Right lobe of liver (tissue), 6 donors: ENCODE data around the gene ZNF865. TPM values are rescaled to one million over a fixed set of nuclear protein-coding genes. Genes with fewer than 3 reads are reported as not detected.
A peak's percentile ranks its signal among the peaks of the same experiment; 100 is the strongest.
"Not testable (repeated sequence)": the region's sequence is repeated elsewhere in the genome, so short reads cannot be mapped to it uniquely, and the experiment has no call there.

ENCODE experiments used
- ATAC-seq, 4 donors: fragments of 200-7000 bp; cut with Tn5 transposase; one replicate each; pipeline ENCODE4 v1.9.1; 2020; ENCODE audit warnings: mild to moderate bottlenecking in 4 of 4, moderate library complexity in 4 of 4
- DNase-seq, 3 donors: peaks; one replicate each; pipeline ENCODE4 v3.0.0-alpha.2; 2020
- H3K27ac ChIP-seq, 3 donors: fragments of 200-600 bp; one replicate each; pipeline ENCODE4 v1.8.0; 2022
- H3K27me3 ChIP-seq, 2 donors: fragments of 200-600 bp; one replicate each; pipeline ENCODE4 v1.8.0; 2022
- H3K36me3 ChIP-seq, 4 donors: fragments of 200-600 bp; sonication (generic) in 1 of 4; one replicate each; pipeline versions ENCODE4 v1.5.1 to v1.8.0; 2017 to 2022; ENCODE audit warnings: control low read depth in 1 of 4
- H3K4me1 ChIP-seq, 4 donors: fragments of 200-600 bp; sonication (generic) in 1 of 4; one replicate each; pipeline versions ENCODE4 v1.5.1 to v1.8.0; 2017 to 2022; ENCODE audit warnings: control low read depth in 1 of 4
- H3K4me3 ChIP-seq, 3 donors: fragments of 200-600 bp; one replicate each; pipeline ENCODE4 v1.8.0; 2022
- H3K9me3 ChIP-seq, 4 donors: fragments of 200-600 bp; sonication (generic) in 1 of 4; one replicate each; pipeline versions ENCODE4 v1.5.1 to v1.8.0; 2017 to 2022; ENCODE audit warnings: control low read depth in 1 of 4
- POLR2A ChIP-seq: fragments of 450-650 bp; IDR thresholded peaks from one replicate; pipeline ENCODE4 v1.6.1; 2017; ENCODE audit warnings: antibody characterized with exemption, mild to moderate bottlenecking
- WGBS: methylation state at CpG from one replicate; pipeline ENCODE4 v1.1.6; 2018; ENCODE audit warnings: low coverage, low lambda C conversion rate; ENCODE audit not compliant: insufficient coverage; ENCODE audit errors: missing lambda C conversion rate; 5-methylcytosine and 5-hydroxymethylcytosine counted together
- intact Hi-C, 2 donors: fragments of 100-400 bp; cut with DNase I; formaldehyde crosslinking; loops; one replicate each; pipeline versions ENCODE4 v1.11.2 to v1.14.1; 2022
- total RNA-seq, 6 experiments: library from RNA; depleted of rRNA in 2 of 6; stranded (reverse); fragments of >200 nt in 2 of 6; fragmentation: NEBNext Ultra II Directional in 3 of 6; extraction: Animal tissue kit (Norgen Biotek cat#: 25700) in 3 of 6; gene quantifications; one replicate each; pipeline versions ENCODE4 v1.1.0 to v1.2.4, GENCODE V29; 2016 to 2023
- TF ChIP-seq, protein P1 (sequence below), 4 donors: fragments of 200-600 bp in 3 of 4; fragments of 450-650 bp in 1 of 4; IDR thresholded peaks; one replicate each; pipeline versions ENCODE4 v1.5.1 to v1.8.0; 2016 to 2022; ENCODE audit warnings: antibody characterized with exemption in 4 of 4, mild to moderate bottlenecking in 2 of 4
- donor health status: DM: no; HTN: yes; CAD: no.
- donor health status: DM: no; HTN: no; CAD: no.
- donor health status: DM: no; HTN: no; CAD: no.
- donor health status: DM: no; HTN: yes; CAD: no.
- donor health status: DM: no; HTN: yes; CAD: no.

The ZNF865 gene
- total RNA-seq, 6 experiments from 2014 or later = 4.2 to 6.0 (median 4.7) TPM

- TF ChIP-seq POLR2A = no peak
- TF ChIP-seq, protein P1, sequence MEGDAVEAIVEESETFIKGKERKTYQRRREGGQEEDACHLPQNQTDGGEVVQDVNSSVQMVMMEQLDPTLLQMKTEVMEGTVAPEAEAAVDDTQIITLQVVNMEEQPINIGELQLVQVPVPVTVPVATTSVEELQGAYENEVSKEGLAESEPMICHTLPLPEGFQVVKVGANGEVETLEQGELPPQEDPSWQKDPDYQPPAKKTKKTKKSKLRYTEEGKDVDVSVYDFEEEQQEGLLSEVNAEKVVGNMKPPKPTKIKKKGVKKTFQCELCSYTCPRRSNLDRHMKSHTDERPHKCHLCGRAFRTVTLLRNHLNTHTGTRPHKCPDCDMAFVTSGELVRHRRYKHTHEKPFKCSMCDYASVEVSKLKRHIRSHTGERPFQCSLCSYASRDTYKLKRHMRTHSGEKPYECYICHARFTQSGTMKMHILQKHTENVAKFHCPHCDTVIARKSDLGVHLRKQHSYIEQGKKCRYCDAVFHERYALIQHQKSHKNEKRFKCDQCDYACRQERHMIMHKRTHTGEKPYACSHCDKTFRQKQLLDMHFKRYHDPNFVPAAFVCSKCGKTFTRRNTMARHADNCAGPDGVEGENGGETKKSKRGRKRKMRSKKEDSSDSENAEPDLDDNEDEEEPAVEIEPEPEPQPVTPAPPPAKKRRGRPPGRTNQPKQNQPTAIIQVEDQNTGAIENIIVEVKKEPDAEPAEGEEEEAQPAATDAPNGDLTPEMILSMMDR (IDR thresholded peaks at IDR 0.05) = no peak
- Histone ChIP-seq H3K9me3 (no peaks in the 10 kb centered on the region), H3K4me3 (peak overlapping the region in 2 of 3 donors; percentile 13 to 74), H3K27ac (peak overlapping the region; percentile 71 to 85 (median 78)), H3K4me1 (peaks cover 0 to 26% (median 4%) of the 10 kb centered on the region in 4 donors), H3K27me3 (no peaks in the 10 kb centered on the region), H3K36me3 (no peaks in the 10 kb centered on the region)
- no peak for DNase-seq
- WGBS = 16% methylated on average over 6 of the region's 6 CpGs
- ATAC-seq = peak in 3 of 4 donors; percentile 11 to 44 (median 16)
- intact Hi-C loops = no loop called here
Measured at GRCh38 chr19:55581823-55582223, 23.6 kb upstream of the ZNF865 start.

GRCh38 chr19:55582284-55582683 lies 23.2 kb upstream of the ZNF865 start:
- H3K27ac ChIP-seq = peak overlapping the region in 2 of 3 donors; percentile 71 to 78
- ATAC-seq, H3K27me3 ChIP-seq, H3K9me3 ChIP-seq, intact Hi-C loops, H3K36me3 ChIP-seq, DNase-seq: not testable (repeated sequence)
- 59% methylated on average over 4 of the region's 4 CpGs for WGBS
- H3K4me3 ChIP-seq = peak overlapping the region in 1 of 3 donors; percentile 74
- peaks cover 0 to 29% (median 4%) of the 10 kb centered on the region in 4 donors for H3K4me1 ChIP-seq

DNA sequence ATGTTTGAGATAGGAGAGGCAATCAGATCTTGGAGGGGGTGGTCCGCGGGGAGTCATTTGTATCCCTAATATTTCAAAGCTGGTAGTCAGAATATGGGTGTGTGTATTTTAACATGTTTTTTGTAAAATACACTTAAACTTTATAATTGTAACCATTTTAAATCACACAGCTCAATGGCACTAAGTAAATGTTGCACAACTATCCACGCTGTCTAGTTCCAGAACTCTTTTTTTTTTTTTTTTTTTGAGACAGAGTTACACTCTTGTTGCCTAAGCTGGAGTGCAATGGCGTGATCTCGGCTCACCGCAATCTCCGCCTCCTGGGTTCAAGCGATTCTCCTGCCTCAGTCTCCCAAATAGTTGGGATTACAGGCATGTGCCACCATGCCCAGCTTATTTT lies 21.6 kb upstream of the ZNF865 start:
- H3K27ac ChIP-seq = peak overlapping the region in 1 of 3 donors; percentile 43
- H3K27me3 ChIP-seq, intact Hi-C loops, H3K4me3 ChIP-seq, DNase-seq, H3K9me3 ChIP-seq, H3K36me3 ChIP-seq: not testable (repeated sequence)
- WGBS = 24% methylated on average over 8 of the region's 8 CpGs
- peak in 2 of 4 donors; percentile 5 to 25 for ATAC-seq
- peaks cover 0 to 29% (median 4%) of the 10 kb centered on the region in 4 donors for H3K4me1 ChIP-seq

DNA sequence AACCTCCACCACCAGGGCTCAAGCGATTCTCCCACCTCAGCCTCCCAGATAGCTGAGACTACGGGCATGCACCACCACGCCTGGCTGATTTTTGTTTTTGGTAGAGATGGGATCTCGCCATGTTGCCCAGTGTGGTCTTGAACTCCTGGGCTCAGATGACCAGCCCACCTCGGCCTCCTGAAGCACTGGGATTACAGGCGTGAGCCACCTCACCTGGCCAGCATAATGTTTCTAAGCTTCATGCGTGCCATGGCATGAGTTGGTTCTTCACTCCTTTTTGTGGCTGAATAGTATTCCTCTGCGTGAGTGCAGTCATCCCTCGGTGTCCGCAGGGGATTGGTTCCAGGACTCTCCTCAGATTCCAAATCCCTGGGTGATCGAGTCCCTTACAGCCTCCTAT lies 20.6 kb upstream of the ZNF865 start:
- peaks cover 0 to 29% (median 4%) of the 10 kb centered on the region in 4 donors for H3K4me1 ChIP-seq
- no peak overlapping the region for H3K27ac ChIP-seq
- no peak for DNase-seq
- H3K36me3 ChIP-seq = no peaks in the 10 kb centered on the region
- WGBS = 86% methylated on average over 5 of the region's 11 CpGs
- TF ChIP-seq, protein P1 (IDR thresholded peaks at IDR 0.05) = no peak
- TF ChIP-seq POLR2A = no peak
- H3K27me3 ChIP-seq = no peaks in the 10 kb centered on the region
- intact Hi-C loops = no loop called here
- no peak for ATAC-seq
- no peaks in the 10 kb centered on the region for H3K9me3 ChIP-seq
- H3K4me3 ChIP-seq = no peak overlapping the region

GRCh38 chr19:55585658-55586339 lies 19.6 kb upstream of the ZNF865 start:
- H3K27me3 ChIP-seq = no peaks in the 10 kb centered on the region
- peak; percentile 12 to 52 (median 31) for ATAC-seq
- no peaks in the 10 kb centered on the region for H3K9me3 ChIP-seq
- peaks cover 0 to 29% (median 4%) of the 10 kb centered on the region in 4 donors for H3K4me1 ChIP-seq
- intact Hi-C loops = no loop called here
- no peaks in the 10 kb centered on the region for H3K36me3 ChIP-seq
- 21% methylated on average over 25 of the region's 36 CpGs for whole genome bisulfite sequencing
- DNase-seq = peak; percentile 65 to 68 (median 67)
- TF ChIP-seq, protein P1 (IDR thresholded peaks at IDR 0.05) = no peak
- TF ChIP-seq POLR2A = no peak
- H3K4me3 ChIP-seq = peak overlapping the region in 1 of 3 donors; percentile 38
- H3K27ac ChIP-seq = peak overlapping the region in 1 of 3 donors; percentile 18
